HG03439 (cell line): ENCODE data around the gene AMFR.

Source experiments
- ATAC-seq: cut with Tn5 transposase; IDR thresholded peaks from one replicate; pipeline ENCODE4 v1.9.1; 2021; ENCODE audit warnings: mild to moderate bottlenecking, moderate library complexity; ENCODE audit not compliant: unreplicated experiment

The AMFR gene

GRCh38 chr16:56336071-56336688 lies 89.2 kb downstream of the AMFR start:
- ATAC-seq, result no peak

GRCh38 chr16:56334761-56335160 lies 90.6 kb downstream of the AMFR start:
- no peak for ATAC-seq

GRCh38 chr16:56332464-56333079 lies 92.8 kb downstream of the AMFR start:
- ATAC-seq, result no peak

DNA sequence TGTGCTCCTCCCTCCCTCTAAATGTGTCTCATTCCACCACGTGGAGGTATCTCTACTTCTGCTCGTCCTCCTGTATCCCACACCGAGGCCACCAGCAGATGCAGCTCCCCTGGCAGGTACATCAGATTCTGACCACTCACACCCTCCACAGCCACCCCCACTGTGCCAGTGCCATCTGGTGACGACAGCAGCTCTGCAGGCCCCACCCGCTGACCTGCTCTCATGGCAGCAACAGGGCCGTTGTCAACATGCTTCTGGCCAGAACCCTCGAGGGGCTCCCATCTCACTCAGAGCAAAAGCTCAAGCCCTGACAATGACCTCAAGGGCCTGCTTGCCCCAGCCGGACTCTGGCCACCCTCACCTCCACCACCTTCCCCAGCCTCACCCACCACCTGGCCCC lies 93.4 kb downstream of the AMFR start:
- ATAC-seq, result no peak

DNA sequence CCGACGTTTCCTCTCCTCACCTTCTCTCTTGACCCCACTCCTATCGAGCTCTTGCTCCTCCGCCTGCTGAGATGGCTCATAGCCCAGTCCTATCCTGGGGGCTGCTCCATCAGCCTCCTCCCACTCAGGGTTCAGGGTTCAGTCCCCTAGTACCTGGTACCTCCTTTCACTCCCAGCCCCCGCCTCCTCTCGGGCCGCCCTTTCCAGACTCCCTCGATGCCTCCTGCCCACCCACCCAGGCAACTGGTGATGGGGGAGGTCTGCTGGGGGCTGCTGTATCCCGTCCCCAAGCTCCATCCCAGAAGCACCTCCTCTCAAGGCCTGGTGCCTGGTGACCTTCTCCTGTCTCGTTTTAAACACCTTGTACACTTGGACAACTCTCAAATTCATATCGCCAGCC lies 93.9 kb downstream of the AMFR start:
- no peak for ATAC-seq

DNA sequence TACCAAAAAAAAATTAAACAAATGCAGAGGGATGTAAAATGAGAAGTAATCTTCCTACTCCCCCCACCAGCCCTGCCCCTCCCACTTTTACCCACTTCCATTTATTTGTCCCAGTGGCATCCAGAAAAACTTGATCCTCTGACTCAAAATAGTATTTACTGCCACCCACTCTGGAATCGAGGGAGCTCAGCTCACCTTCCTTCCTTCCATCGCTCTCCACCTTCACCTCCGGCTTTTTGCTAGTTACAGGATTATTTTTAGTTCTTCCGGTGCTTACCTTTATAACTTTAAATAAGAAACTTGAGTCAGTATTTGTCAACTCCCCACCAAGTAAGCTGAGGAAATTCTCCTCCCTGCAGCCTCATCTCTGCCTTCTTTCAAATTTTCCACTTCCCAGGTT lies 94.9 kb downstream of the AMFR start:
- no peak for ATAC-seq

DNA sequence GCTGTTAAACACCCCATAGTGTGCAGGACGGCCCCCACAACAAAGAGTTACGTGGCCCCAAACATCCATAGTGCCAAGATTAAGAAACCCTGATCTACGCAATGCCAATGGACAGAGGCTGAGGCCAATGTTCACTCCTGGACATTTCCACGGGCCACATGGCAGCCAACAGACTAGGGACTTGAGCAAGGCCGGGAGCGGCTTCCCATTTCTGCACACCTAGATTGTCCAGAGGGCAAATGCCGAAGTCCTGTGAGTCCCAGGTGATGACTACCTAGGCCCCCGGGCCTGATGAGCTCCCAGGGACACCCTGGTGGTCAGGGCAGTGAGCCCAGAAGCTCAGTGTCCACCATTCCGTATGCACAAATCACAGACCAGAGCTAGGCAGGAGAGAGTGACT lies 95.5 kb downstream of the AMFR start:
- no peak for ATAC-seq

DNA sequence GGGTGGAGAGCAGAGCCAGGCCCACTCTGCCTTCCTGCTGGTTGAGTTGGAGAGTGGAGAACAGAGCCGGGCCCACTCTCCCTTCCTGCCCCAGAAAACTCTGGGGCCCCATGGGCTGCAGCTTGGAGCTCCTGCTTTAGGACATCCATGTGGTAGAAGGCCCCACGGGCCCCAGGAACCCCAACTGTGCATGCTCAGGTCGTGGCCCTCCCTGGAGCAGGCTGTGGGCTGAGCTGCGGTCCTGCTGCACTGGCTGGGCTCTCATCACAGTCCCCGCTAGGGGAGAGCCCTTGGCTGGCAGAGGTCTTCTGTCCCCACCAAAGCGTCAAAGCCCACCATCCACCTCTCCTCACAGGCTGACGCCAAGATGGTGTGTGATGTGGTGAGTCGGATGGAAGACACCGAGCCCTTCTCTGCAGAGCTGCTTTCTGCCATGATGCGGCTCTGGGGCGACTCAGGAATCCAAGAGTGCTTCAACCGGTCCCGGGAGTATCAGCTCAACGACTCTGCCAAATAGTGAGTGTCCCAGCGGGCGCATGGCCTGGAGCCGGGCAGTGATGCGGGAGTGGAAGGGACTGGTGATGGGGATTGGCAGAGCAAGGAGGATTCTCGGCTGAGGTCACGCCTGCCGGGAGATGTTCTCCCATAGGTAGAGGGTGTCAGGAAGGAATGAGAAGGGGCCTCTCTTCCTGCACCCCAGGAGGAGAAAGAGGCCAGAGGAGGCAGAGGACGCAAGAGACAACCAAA lies 96.9 kb downstream of the AMFR start:
- no peak for ATAC-seq

DNA sequence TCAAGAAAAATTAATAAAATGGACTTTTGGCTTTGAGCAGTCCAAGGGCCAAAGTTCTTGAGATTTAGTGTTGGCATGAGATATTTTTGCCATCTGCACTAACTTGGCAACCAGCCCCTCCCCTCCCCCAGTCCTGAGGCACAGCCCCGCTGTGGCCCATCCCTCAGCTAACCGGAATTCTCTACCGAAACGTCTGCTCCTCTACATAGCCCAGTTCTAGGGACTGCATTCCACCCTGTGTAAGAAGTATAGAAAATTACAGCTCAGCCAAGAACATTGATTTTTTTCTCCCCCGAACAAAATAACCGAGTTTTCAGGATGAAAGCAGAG lies 97.5 kb downstream of the AMFR start:
- no peak for ATAC-seq

DNA sequence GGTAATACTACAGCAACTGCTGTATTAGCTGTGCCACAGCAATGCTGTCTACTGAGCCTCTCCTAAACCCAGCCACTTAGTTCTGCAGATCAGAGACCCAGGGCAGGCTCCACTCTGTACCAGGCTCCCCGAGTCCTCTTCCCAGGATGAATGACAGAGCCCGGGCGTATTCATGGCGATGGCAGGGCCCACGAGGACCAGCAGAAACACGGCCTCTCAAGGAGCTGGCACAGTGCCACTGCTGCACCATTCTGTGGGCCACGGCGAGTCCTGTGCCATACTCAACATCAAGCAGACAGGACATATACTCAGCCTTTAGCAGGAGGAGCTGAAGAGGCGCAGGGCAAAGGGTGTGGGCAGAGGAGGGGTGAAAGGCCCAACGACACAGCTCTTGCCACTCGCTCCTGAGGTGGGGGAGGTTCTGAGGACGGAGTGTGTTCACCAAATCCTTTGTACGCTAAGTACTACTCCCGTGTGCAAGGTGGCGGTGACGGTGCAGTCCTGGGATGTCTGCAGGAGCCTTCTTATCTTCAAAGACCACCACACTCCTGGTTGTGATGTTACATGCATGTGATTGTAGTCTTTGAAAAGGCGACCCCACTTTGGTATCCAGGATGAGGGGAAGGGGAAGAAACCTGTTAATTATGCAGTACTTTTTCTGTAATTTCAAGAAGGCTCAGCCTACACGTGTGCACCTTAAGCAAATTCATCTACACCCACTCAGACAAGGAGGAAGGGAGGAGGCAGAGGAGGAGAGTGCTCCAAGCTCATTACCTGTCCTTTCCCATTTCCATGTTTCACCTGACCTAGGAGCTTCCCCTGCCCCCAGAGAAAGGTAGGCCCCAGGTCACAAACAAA lies 98.0 kb downstream of the AMFR start:
- ATAC-seq, result no peak

- no peak for ATAC-seq
These were observed 99.4 kb downstream of the AMFR start for GRCh38 chr16:56325956-56326355.

- no peak for ATAC-seq
These were observed 100.9 kb downstream of the AMFR start for GRCh38 chr16:56324406-56324805.

- ATAC-seq, result no peak
These were observed 103.8 kb downstream of the AMFR start for GRCh38 chr16:56321571-56321970.

DNA sequence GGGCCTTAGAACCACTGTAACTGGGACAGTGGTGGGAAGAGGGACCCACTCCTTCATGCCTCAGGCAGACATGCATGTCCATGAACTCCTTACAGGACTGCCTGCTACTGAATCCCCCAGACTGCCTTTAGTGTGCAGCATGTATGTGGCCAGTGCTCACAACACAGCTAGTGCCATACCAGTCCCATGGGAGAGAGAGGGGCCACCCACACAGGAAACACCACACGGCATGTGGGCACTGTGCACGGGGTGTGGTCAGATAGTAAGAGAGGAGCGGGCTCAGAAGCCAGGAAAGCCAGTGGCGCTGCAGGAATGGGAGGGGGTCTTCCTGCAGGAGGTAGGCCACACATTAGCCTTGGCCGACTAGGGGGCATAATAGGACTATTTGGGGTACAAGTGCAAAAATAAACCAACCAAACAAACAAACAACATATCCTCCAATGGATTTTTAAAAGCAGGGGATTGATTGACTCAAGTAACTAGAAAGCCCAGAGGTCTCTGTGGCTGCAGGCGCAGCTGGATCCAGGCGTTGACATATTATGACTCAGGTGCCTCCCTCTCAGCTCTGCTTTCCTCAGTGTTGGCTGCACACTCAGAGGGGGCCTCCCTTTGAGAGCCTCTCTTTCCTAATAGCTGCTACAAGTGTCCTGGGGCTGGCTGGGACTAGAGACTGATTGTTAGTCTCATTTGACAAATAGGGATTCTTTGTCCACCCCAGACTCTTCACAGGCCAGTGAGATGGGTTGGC lies 104.4 kb downstream of the AMFR start:
- ATAC-seq, result no peak

DNA sequence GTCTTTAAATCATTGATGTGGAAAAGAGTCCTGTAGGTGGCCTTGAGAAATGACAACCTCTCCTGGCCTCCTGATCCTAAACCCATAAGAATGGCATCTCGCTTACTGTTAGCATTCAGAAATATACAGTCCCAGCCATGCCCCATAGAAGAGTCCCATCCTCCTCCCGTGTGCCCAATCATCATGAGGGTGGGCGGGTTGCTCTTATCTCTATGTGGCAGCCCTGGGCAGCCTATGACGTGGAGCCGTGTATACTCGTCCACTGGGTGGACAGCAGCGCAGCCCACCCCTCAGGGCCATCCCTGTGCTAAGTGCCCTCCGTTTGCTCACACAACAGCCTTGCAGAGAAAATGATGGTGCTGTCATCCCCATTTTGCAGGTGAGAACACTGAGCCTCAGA lies 105.3 kb downstream of the AMFR start:
- no peak for ATAC-seq

- no peak for ATAC-seq
These were observed 106.0 kb downstream of the AMFR start for GRCh38 chr16:56319376-56319775.

DNA sequence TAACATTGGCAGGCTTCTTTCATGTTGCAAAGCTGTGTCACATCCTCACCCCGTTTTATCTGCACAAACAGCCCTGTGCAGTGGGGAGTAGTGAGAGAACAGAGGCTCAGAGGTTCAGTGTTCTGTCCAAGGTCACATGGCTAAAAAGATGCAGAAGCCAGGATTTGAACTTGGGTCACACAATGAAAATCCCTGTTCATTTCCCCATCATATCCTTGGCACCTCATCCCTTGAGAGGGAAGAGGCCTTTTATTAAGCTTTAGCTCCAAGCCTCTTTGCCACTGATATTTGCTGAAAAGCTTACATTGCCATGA lies 106.6 kb downstream of the AMFR start:
- ATAC-seq, result no peak

DNA sequence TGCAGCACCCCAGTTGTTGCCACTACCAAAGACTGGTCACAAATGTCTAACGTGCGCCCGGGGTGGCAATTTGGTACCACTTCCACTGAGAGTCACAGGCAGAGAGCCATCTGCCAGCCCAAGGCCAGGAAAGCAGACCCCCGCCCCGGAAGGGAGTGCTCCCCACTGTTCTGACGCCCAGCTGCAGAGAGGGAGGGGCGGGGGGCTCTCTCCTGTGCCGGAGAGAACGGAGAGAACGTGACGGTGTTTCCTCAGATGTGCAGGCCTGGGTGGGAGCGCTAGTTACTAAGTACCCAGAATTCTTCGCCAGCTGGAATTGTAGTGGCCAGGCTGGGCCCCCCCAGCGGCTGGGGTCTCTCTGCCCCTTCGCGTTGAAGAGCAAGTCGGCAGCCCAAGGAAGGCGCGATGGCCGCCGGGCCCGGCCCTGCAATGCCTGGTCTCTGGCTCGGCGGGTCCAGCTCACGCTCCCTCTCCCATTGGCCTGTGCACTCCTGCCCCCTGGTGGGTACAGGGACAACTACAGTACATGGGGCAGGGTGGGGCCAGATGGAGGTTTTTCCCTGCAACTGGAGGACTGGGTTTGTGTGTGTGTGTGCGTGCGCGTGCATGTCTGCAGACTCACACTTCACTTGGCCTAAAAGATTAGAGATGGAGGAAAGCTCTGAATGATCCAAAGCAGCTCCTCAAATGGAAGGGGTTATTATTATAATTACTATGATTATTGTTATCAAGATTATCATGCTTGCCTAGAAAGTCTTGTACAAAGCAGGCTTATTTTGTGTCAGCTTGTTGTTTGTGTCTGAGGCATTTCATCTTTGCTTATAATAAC lies 107.1 kb downstream of the AMFR start:
- peak; percentile 61 for ATAC-seq

DNA sequence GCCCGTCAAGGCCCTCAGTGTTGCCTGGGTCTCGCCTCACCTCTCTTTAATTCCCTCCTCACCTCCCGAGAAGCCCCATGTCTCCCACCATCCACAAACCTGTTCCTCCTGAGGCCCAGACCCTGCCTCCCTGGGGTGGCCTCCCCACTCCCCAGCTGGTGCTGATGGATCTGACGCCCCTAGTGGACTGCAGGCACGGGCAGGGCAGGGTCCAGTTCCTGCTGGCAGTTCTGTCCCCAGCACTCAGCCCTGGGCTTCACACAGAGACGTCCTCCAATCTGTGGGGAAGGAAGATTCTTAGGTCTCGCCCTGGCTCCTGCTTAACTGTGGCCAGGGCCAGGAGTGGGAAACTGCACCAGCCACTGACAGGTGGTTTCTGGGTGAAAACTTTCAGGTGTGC lies 108.8 kb downstream of the AMFR start:
- no peak for ATAC-seq

DNA sequence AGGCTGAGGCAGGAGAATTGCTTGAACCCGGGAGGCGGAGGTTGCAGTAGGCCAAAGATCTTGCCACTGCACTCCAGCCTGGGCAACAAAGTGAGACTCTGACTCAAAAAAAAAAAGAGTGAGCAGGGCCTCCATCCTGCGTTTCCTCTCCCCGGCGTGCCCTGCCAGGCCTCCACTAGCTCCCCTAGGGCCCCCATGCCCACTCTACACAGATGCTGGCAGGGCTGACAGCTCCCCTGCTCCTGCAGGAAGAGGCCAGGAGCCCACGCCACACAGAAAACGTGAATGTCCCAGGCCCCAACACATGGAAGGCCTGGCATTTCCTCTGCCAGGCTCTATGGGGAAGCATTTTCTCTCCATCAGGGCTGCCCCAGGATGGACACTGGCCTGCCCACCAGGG lies 109.4 kb downstream of the AMFR start:
- ATAC-seq, result no peak
